Tibial nerve (tissue), 4 donors: ENCODE measurements around the gene SCTR.

Source experiments
- EP300 ChIP-seq, 2 donors: sonication (generic); formaldehyde crosslinking; IDR thresholded peaks; one replicate each; pipeline ENCODE4 v1.6.1; 2017; ENCODE audit warnings: antibody characterized with exemption in 2 of 2, mild to moderate bottlenecking in 1 of 2
- POLR2A ChIP-seq, 2 donors: fragments of 450-650 bp; IDR thresholded peaks; one replicate each; pipeline ENCODE4 v1.6.1; 2017; ENCODE audit warnings: antibody characterized with exemption in 2 of 2, mild to moderate bottlenecking in 2 of 2, moderate library complexity in 2 of 2
- TF ChIP-seq, protein P1 (sequence below), 5 experiments: fragments of 200-600 bp in 3 of 5; fragments of 450-650 bp in 2 of 5; sonication (generic) in 3 of 5; IDR thresholded peaks; one replicate each; pipeline ENCODE4 v1.5.1; 2016 to 2019; ENCODE audit warnings: antibody characterized with exemption in 5 of 5, mild to moderate bottlenecking in 3 of 5, moderate library complexity in 2 of 5

- no peak for TF ChIP-seq POLR2A (IDR thresholded peaks at IDR 0.05)
- TF ChIP-seq, protein P1, sequence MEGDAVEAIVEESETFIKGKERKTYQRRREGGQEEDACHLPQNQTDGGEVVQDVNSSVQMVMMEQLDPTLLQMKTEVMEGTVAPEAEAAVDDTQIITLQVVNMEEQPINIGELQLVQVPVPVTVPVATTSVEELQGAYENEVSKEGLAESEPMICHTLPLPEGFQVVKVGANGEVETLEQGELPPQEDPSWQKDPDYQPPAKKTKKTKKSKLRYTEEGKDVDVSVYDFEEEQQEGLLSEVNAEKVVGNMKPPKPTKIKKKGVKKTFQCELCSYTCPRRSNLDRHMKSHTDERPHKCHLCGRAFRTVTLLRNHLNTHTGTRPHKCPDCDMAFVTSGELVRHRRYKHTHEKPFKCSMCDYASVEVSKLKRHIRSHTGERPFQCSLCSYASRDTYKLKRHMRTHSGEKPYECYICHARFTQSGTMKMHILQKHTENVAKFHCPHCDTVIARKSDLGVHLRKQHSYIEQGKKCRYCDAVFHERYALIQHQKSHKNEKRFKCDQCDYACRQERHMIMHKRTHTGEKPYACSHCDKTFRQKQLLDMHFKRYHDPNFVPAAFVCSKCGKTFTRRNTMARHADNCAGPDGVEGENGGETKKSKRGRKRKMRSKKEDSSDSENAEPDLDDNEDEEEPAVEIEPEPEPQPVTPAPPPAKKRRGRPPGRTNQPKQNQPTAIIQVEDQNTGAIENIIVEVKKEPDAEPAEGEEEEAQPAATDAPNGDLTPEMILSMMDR (IDR thresholded peaks at IDR 0.05): no peak
- TF ChIP-seq EP300 (IDR thresholded peaks at IDR 0.05): no peak
Measured at GRCh38 chr2:119550856-119551255, 26.6 kb upstream of the SCTR start.
